Brain microvascular endothelial cell (primary cell): ENCODE measurements around the gene IER5.

Experiments
- DNase-seq: peaks from one replicate; pipeline ENCODE4 v3.0.0-alpha.2; 2020
- H3K27ac ChIP-seq: fragments of 250-450 bp; sonication (Bioruptor Pico); 2 replicates; pipeline ENCODE4 v1.5.1; 2020; ENCODE audit warnings: mild to moderate bottlenecking, moderate library complexity
- H3K27me3 ChIP-seq: fragments of 250-450 bp; sonication (Bioruptor Pico); replicated peaks from 2 replicates; pipeline ENCODE4 v1.5.1; 2020; ENCODE audit warnings: mild to moderate bottlenecking
- H3K36me3 ChIP-seq: fragments of 250-450 bp; sonication (Bioruptor Pico); replicated peaks from 2 replicates; pipeline ENCODE4 v1.5.1; 2020; ENCODE audit warnings: mild to moderate bottlenecking
- H3K4me3 ChIP-seq: 2 replicates; pipeline ENCODE4 v1.5.1; 2011; ENCODE audit warnings: low read depth, mild to moderate bottlenecking, control low read depth, low read length, moderate library complexity
- in situ Hi-C: cut with HindIII; loops from 2 replicates; pipeline ENCODE4 v1.10.0; 2017; ENCODE audit warnings: low sequenced_read_pairs, low pct_ligation_motif_present
- TF ChIP-seq, protein P1 (sequence below): IDR thresholded peaks from 2 replicates; pipeline ENCODE4 v1.5.1; 2011; ENCODE audit warnings: low read depth, mild to moderate bottlenecking, moderate library complexity, low read length, control low read depth, inconsistent platforms; ENCODE audit errors: missing control alignments

The IER5 gene

DNA sequence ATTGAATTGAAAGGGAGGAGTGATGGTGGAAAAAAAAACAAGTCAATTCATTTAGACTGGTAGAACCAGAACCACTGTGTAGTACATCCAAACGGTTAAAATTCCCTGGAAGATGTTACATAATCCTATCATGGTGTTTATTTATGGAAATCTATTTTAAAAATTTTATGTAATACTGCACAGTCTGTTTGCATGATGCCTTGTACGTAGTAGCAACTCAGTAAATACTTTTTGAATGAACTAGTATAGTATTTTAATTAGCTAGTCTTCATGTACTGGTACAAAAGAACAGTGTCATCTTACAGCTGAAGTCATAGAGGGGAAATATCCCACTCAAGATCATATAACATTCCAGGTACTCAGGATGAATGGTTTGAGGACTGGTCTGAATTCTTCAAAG is 27.0 kb upstream of the IER5 start:
- in situ Hi-C loops = no loop called here
- DNase-seq = no peak
- TF ChIP-seq, protein P1, sequence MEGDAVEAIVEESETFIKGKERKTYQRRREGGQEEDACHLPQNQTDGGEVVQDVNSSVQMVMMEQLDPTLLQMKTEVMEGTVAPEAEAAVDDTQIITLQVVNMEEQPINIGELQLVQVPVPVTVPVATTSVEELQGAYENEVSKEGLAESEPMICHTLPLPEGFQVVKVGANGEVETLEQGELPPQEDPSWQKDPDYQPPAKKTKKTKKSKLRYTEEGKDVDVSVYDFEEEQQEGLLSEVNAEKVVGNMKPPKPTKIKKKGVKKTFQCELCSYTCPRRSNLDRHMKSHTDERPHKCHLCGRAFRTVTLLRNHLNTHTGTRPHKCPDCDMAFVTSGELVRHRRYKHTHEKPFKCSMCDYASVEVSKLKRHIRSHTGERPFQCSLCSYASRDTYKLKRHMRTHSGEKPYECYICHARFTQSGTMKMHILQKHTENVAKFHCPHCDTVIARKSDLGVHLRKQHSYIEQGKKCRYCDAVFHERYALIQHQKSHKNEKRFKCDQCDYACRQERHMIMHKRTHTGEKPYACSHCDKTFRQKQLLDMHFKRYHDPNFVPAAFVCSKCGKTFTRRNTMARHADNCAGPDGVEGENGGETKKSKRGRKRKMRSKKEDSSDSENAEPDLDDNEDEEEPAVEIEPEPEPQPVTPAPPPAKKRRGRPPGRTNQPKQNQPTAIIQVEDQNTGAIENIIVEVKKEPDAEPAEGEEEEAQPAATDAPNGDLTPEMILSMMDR = no peak
- Histone ChIP-seq H3K27ac (no peak overlapping the region), H3K36me3 (no peaks in the 10 kb centered on the region), H3K27me3 (no peaks in the 10 kb centered on the region), H3K4me3 (no peak overlapping the region)

DNA sequence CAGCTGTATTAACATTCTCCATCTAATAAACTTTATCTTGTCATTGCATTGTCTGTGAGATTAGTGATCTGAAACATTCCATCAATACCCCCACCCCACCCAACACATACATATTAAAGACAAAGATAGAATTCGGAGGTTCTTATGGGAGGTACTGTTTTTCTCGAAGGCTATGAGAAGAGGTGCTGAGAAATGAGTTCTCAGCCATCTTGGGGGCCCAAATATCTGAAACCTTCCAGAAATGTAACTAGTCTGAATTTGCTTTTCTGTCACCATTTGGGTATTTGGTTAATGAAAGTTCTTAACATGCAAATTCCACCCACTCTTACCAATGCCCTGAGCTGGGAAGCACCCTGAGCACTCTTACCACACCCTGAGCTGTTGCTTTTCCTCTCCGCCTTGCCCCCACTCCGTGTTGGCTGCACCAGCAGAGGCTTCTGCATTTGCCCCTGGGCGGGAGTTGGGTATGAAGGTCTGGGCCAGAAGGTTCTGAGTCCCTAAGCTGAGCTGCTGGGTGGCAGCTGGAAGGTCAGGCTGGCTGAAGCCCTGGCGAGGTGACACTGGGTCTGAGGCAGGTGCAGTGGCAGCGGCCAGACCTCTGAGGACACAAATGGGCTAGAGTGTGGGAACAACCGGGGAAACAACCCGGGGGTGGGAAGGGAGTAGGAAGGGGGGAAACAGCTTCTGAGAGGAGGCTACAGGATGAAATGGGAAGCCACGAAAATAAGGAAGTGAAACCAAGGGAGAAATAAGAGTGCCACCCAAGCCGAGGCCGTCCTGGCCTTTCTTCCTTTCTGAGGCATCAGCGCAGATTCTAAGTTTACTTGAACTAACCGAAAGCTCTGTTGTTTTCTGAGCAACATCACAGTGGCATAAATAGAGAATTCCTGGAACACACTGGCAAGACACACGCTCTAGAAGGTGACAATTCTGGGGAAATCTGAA is 26.3 kb upstream of the IER5 start:
- no peaks in the 10 kb centered on the region for H3K27me3 ChIP-seq
- DNase-seq = no peak
- H3K36me3 ChIP-seq = no peaks in the 10 kb centered on the region
- no peak overlapping the region for H3K27ac ChIP-seq
- H3K4me3 ChIP-seq = no peak overlapping the region
- TF ChIP-seq, protein P1 = no peak
- in situ Hi-C loops = no loop called here

DNA sequence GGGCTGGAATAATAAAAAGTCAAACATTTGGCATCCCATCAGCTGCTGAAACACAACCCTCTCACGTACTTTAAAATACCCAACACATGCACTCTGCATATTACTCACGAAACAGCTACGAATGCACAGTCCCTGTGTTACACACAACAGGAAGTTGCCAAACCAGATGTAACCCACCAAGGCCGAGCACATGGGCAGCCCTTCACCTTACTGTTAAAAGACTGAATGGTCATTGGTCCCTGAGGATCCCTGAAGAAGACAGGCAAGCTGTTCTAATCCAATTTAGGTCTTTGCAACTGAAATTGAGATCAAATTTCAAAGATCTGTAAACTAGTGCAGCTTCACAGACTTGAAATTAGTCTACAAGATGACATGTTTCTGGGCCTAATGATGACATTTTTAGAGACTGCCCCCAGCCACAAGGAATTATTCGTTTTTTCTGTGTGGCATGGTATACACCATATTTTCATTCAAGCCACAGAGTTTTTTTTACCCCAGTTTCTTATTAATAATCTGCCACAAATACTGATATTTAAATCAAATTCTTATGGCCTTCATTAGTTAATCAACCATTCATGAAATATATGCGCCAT is 25.6 kb upstream of the IER5 start:
- Histone ChIP-seq H3K36me3 (no peaks in the 10 kb centered on the region), H3K27ac (no peak overlapping the region), H3K27me3 (no peaks in the 10 kb centered on the region), H3K4me3 (no peak overlapping the region)
- no peak for DNase-seq
- in situ Hi-C loops = no loop called here
- TF ChIP-seq, protein P1 = no peak

DNA sequence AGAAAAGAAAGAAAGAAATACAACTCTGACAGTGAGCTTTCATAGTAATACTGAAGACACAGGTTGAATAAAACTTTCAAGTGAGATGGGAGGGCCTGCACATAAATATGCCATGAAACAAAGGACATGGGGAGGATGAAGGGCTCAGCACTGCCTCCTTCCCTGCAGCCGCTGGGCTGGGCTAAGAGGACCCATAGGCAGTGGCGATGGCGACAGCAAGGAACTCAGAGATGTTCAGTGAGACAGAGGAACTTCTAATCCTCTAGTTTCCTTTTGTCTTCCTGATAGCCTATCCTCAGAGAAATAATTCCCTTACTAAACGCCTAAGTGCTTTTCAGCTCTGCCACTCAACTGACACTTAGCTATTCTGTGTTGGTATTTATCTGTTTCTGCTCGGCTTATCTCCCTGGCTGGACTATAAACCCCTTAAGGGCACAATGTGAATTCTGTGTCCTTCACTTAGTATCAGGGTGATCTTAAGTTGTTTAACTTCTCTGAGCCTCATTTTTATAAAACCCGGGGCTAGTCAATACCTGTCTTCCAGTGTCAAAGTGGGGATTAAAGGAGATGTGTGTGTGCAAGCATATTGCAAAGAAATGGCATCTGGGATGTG is 24.4 kb upstream of the IER5 start:
- Histone ChIP-seq H3K27me3 (no peaks in the 10 kb centered on the region), H3K27ac (no peak overlapping the region), H3K36me3 (no peaks in the 10 kb centered on the region), H3K4me3 (no peak overlapping the region)
- in situ Hi-C loops = no loop called here
- DNase-seq = no peak
- TF ChIP-seq, protein P1 = no peak

DNA sequence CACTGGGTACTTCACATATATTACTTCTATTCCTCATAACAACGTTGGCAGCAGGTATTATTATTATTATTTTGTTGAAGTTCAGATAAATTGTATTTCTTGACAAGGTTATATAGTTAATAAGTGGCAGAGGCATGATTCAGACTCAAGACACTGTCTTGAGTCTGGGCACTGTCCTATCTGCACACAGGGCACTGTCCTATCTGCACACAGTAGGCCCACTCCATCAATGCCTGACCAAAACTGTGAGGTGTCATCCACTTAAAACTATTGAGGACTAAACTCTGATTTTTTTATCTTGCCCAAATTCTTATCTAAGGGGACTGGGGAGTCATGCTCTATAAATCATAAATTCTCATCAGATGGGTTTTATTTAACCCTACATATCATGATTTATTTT is 23.8 kb upstream of the IER5 start:
- no peak for DNase-seq
- H3K27ac ChIP-seq = no peak overlapping the region
- no peak overlapping the region for H3K4me3 ChIP-seq
- in situ Hi-C loops = no loop called here
- H3K36me3 ChIP-seq = no peaks in the 10 kb centered on the region
- H3K27me3 ChIP-seq = no peaks in the 10 kb centered on the region
- TF ChIP-seq, protein P1 = no peak
